H9 (cell line): Measurements from ENCODE around the gene KPNA1. TPM values are rescaled to one million over a fixed set of nuclear protein-coding genes. Genes with fewer than 3 reads are reported as not detected.

Experiments
- DNase-seq: peaks from one replicate; pipeline ENCODE4 v3.0.0-alpha.2; 2017
- H2AFZ ChIP-seq: one replicate; pipeline ENCODE4 v1.6.1; 2013; ENCODE audit warnings: mild to moderate bottlenecking, low read length, control low read depth, moderate library complexity
- H2AK5ac ChIP-seq: 2 replicates; pipeline ENCODE4 v1.6.1; 2013; ENCODE audit warnings: low read length, control low read depth, mixed read lengths; ENCODE audit not compliant: insufficient read length
- H2BK120ac ChIP-seq: one replicate; pipeline ENCODE4 v1.6.1; 2013; ENCODE audit warnings: low read depth, mild to moderate bottlenecking, low read length, control low read depth, inconsistent platforms; ENCODE audit not compliant: poor library complexity, severe bottlenecking
- H2BK12ac ChIP-seq: 2 replicates; pipeline ENCODE4 v1.6.1; 2013; ENCODE audit warnings: low read length, control low read depth, mixed read lengths, low read depth; ENCODE audit not compliant: insufficient read length
- H2BK15ac ChIP-seq: 2 replicates; pipeline ENCODE4 v1.6.1; 2013; ENCODE audit warnings: low read depth, low read length, control low read depth
- H2BK20ac ChIP-seq: one replicate; pipeline ENCODE4 v1.6.1; 2013; ENCODE audit warnings: low read depth, mild to moderate bottlenecking, low read length, control low read depth, inconsistent platforms; ENCODE audit not compliant: poor library complexity, severe bottlenecking
- H2BK5ac ChIP-seq: 2 replicates; pipeline ENCODE4 v1.6.1; 2013; ENCODE audit warnings: low read length, control low read depth, mixed read lengths; ENCODE audit not compliant: insufficient read length
- H3K14ac ChIP-seq: 2 replicates; pipeline ENCODE4 v1.6.1; 2013; ENCODE audit warnings: low read length, control low read depth; ENCODE audit not compliant: insufficient read depth
- H3K18ac ChIP-seq: 2 replicates; pipeline ENCODE4 v1.6.1; 2013; ENCODE audit warnings: low read depth, mild to moderate bottlenecking, mixed read lengths, low read length, control low read depth; ENCODE audit not compliant: insufficient read length
- H3K23ac ChIP-seq: 2 replicates; pipeline ENCODE4 v1.6.1; 2013; ENCODE audit warnings: low read length, control low read depth, mixed read lengths, low read depth; ENCODE audit not compliant: insufficient read length
- H3K23me2 ChIP-seq: 2 replicates; pipeline ENCODE4 v1.6.1; 2013; ENCODE audit warnings: low read depth, mild to moderate bottlenecking, mixed read lengths, low read length, control low read depth; ENCODE audit not compliant: insufficient read length, poor library complexity, severe bottlenecking
- H3K27ac ChIP-seq: 2 replicates; pipeline ENCODE4 v1.5.1; 2013; ENCODE audit warnings: low read length, control low read depth, mixed read lengths, low read depth; ENCODE audit not compliant: insufficient read length
- H3K27me3 ChIP-seq: 2 replicates; pipeline ENCODE4 v1.6.1; 2013; ENCODE audit warnings: low read length, control low read depth, inconsistent platforms; ENCODE audit not compliant: insufficient read depth
- H3K4ac ChIP-seq: 2 replicates; pipeline ENCODE4 v1.6.1; 2013; ENCODE audit warnings: low read depth, mild to moderate bottlenecking, control low read depth, inconsistent platforms, low read length, moderate library complexity
- H3K4me1 ChIP-seq: 2 replicates; pipeline ENCODE4 v1.6.1; 2013; ENCODE audit warnings: low read length, control low read depth, inconsistent platforms; ENCODE audit not compliant: insufficient read depth
- H3K4me2 ChIP-seq: 2 replicates; pipeline ENCODE4 v1.6.1; 2013; ENCODE audit warnings: low read length, control low read depth, mixed read lengths; ENCODE audit not compliant: insufficient read length, insufficient read depth
- H3K56ac ChIP-seq: 2 replicates; pipeline ENCODE4 v1.6.1; 2013; ENCODE audit warnings: low read depth, mild to moderate bottlenecking, mixed read lengths, low read length, control low read depth; ENCODE audit not compliant: insufficient read length
- H3K79me1 ChIP-seq: 2 replicates; pipeline ENCODE4 v1.6.1; 2013; ENCODE audit warnings: low read depth, mild to moderate bottlenecking, moderate library complexity, low read length, control low read depth, inconsistent platforms; ENCODE audit not compliant: insufficient read depth, poor library complexity, severe bottlenecking
- H3K79me2 ChIP-seq: 2 replicates; pipeline ENCODE4 v1.6.1; 2013; ENCODE audit warnings: low read length, control low read depth, inconsistent platforms; ENCODE audit not compliant: insufficient read depth
- H3K9ac ChIP-seq: 2 replicates; pipeline ENCODE4 v1.6.1; 2013; ENCODE audit warnings: low read length, control low read depth, mixed read lengths; ENCODE audit not compliant: insufficient read length; ENCODE audit errors: extremely low read depth
- H3K9me3 ChIP-seq: one replicate; pipeline ENCODE4 v1.6.1; 2013; ENCODE audit warnings: low read depth, low read length, inconsistent platforms; ENCODE audit not compliant: control insufficient read depth
- H3T11ph ChIP-seq: one replicate; pipeline ENCODE4 v1.6.1; 2013; ENCODE audit warnings: mild to moderate bottlenecking, low read length, control low read depth, inconsistent platforms
- H4K20me1 ChIP-seq: one replicate; pipeline ENCODE4 v1.6.1; 2013; ENCODE audit not compliant: control insufficient read depth, insufficient read length, insufficient read depth
- H4K5ac ChIP-seq: 2 replicates; pipeline ENCODE4 v1.6.1; 2013; ENCODE audit warnings: low read depth, mild to moderate bottlenecking, mixed read lengths, low read length, control low read depth; ENCODE audit not compliant: insufficient read length
- H4K8ac ChIP-seq: replicated peaks from 2 replicates; pipeline ENCODE4 v1.6.1; 2013; ENCODE audit warnings: low read length, control low read depth, mixed read lengths, low read depth; ENCODE audit not compliant: insufficient read length
- H4K91ac ChIP-seq: 2 replicates; pipeline ENCODE4 v1.6.1; 2013; ENCODE audit warnings: low read depth, mild to moderate bottlenecking, moderate library complexity, mixed read lengths, low read length, control low read depth; ENCODE audit not compliant: insufficient read length
- H3K27ac Mint-ChIP-seq, 3 experiments: 2 replicates in 2 of 3; 3 replicates in 1 of 3; pipeline ENCODE4 v1.8.0; 2020 to 2021; ENCODE audit warnings: mixed read lengths in 3 of 3, mild to moderate bottlenecking in 1 of 3, moderate library complexity in 1 of 3
- H3K27me3 Mint-ChIP-seq: 2 replicates; pipeline ENCODE4 v1.8.0; 2021; ENCODE audit warnings: low read depth, mild to moderate bottlenecking, moderate library complexity, mixed read lengths
- H3K36me3 Mint-ChIP-seq, 3 experiments: 2 replicates in 2 of 3; 3 replicates in 1 of 3; pipeline ENCODE4 v1.8.0; 2020 to 2021; ENCODE audit warnings: low read depth in 3 of 3, mixed read lengths in 3 of 3; ENCODE audit not compliant: insufficient read depth in 1 of 3
- H3K4me1 Mint-ChIP-seq, 2 experiments: 2 replicates each; pipeline ENCODE4 v1.8.0; 2020; ENCODE audit warnings: mixed read lengths in 2 of 2
- H3K4me3 Mint-ChIP-seq, 2 experiments: 2 replicates in 1 of 2; 3 replicates in 1 of 2; pipeline ENCODE4 v1.8.0; 2020 to 2021; ENCODE audit warnings: mild to moderate bottlenecking in 2 of 2, mixed read lengths in 2 of 2, moderate library complexity in 1 of 2
- H3K9me3 Mint-ChIP-seq, 2 experiments: 2 replicates in 1 of 2; 3 replicates in 1 of 2; pipeline ENCODE4 v1.8.0; 2020; ENCODE audit warnings: mild to moderate bottlenecking in 2 of 2, mixed read lengths in 2 of 2, moderate library complexity in 1 of 2
- WGBS: extraction: QIAGEN DNeasy Blood & Tissue Kit; methylation state at CpG from one replicate; pipeline ENCODE4 v1.1.7; 2013; ENCODE audit warnings: missing lambda C conversion rate, low lambda C conversion rate, mixed read lengths; ENCODE audit not compliant: insufficient read length; ENCODE audit errors: extremely low coverage; 5-methylcytosine and 5-hydroxymethylcytosine counted together
- total RNA-seq: library from RNA; stranded (reverse); gene quantifications from 2 replicates; pipeline ENCODE4 v1.2.1, GENCODE V29; 2021
- TF ChIP-seq, protein P1 (sequence below): fragments of 200-600 bp; sonication (generic); conservative IDR thresholded peaks from 3 replicates; pipeline ENCODE4 v1.8.0; 2021; ENCODE audit warnings: antibody characterized with exemption, mild to moderate bottlenecking

KPNA1 gene
- total RNA-seq, 1 experiment from 2014 or later: 71.7 TPM

DNA sequence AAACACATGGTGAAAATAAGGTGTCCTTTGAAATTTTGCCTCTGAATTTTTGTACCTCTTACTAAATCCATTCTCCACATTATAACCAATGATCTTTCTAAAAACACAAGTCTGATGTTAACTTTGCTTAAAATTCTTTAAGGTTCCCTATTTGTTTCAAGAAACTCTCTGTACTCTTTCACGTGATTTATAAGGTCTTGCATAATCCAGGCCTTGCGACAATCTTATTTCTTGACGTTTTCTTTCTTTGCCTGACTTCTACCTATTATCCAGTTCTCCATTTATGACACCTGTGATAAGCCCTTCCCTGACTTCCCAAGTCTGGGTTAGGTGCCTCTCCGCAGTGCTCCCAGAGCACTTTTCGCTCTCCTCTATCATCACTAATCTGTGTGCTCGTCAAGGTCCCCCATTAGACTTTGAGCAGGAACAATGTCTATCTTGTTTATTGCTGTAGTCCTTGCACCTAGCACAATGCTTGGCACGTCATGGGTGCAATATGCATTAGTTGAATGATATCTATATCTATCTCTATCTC is 24.3 kb upstream of the KPNA1 start:
- Mint-ChIP-seq H3K4me3 (no peak overlapping the region), H3K27me3 (no peaks in the 10 kb centered on the region), H3K27ac (no peak overlapping the region; a peak in 1 of 7 replicates), H3K4me1 (peaks cover 28% of the 10 kb centered on the region in 2 experiments), H3K9me3 (no peaks in the 10 kb centered on the region), H3K36me3 (no peaks in the 10 kb centered on the region)
- no peak overlapping the region for H3K27ac ChIP-seq
- no peak overlapping the region for H2AK5ac ChIP-seq
- no peaks in the 10 kb centered on the region for H3K79me1 ChIP-seq
- H2AFZ ChIP-seq: no peak overlapping the region
- H3T11ph ChIP-seq: no peak overlapping the region
- no peak overlapping the region for H3K9ac ChIP-seq
- peaks cover 3% of the 10 kb centered on the region; the same call in 1 of the 2 replicates for H3K4me1 ChIP-seq
- no CpG with 5 or more reads among the region's 7 CpGs for WGBS
- no peak overlapping the region for H3K23ac ChIP-seq
- no peaks in the 10 kb centered on the region for H3K9me3 ChIP-seq
- no peak overlapping the region for H4K8ac ChIP-seq
- no peak overlapping the region for H2BK12ac ChIP-seq
- H3K27me3 ChIP-seq: no peaks in the 10 kb centered on the region
- H3K18ac ChIP-seq: no peak overlapping the region
- H3K56ac ChIP-seq: no peak overlapping the region
- H2BK120ac ChIP-seq: no peak overlapping the region
- no peak for DNase-seq
- no peak overlapping the region for H2BK20ac ChIP-seq
- no peak overlapping the region for H3K4me2 ChIP-seq
- no peak overlapping the region for H2BK5ac ChIP-seq
- H4K91ac ChIP-seq: no peak overlapping the region
- H3K79me2 ChIP-seq: no peaks in the 10 kb centered on the region
- no peak overlapping the region for H3K4ac ChIP-seq
- TF ChIP-seq, protein P1, sequence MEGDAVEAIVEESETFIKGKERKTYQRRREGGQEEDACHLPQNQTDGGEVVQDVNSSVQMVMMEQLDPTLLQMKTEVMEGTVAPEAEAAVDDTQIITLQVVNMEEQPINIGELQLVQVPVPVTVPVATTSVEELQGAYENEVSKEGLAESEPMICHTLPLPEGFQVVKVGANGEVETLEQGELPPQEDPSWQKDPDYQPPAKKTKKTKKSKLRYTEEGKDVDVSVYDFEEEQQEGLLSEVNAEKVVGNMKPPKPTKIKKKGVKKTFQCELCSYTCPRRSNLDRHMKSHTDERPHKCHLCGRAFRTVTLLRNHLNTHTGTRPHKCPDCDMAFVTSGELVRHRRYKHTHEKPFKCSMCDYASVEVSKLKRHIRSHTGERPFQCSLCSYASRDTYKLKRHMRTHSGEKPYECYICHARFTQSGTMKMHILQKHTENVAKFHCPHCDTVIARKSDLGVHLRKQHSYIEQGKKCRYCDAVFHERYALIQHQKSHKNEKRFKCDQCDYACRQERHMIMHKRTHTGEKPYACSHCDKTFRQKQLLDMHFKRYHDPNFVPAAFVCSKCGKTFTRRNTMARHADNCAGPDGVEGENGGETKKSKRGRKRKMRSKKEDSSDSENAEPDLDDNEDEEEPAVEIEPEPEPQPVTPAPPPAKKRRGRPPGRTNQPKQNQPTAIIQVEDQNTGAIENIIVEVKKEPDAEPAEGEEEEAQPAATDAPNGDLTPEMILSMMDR: no peak
- no peak overlapping the region for H4K5ac ChIP-seq
- H2BK15ac ChIP-seq: no peak overlapping the region
- H3K14ac ChIP-seq: no peak overlapping the region
- H3K23me2 ChIP-seq: no peaks in the 10 kb centered on the region
- H4K20me1 ChIP-seq: no peaks in the 10 kb centered on the region
